GM21825 (cell line): ENCODE results near the gene PDE9A.

Experiments used
- ATAC-seq: cut with Tn5 transposase; IDR thresholded peaks from one replicate; pipeline ENCODE4 v1.9.1; 2021; ENCODE audit warnings: mild to moderate bottlenecking, moderate library complexity; ENCODE audit not compliant: unreplicated experiment

Gene PDE9A

DNA sequence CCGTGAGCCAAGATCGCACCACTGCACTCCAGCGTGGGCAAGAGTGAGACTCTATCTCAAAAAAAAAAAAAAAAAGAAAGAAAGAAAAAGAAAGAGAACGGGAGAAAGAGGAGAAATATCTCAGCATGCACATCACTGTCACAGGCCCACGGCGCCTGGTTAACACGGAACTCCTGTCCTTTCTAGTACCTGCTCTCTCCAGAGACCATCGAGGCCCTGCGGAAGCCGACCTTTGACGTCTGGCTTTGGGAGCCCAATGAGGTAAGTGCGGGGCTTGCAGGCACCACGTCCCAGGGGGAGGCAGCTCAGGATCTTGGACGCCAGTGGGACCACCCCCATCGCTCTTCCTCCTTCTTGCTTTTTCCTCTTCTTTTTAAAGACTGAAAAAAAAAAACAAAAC is 100.4 kb downstream of the PDE9A start:
- no peak for ATAC-seq

DNA sequence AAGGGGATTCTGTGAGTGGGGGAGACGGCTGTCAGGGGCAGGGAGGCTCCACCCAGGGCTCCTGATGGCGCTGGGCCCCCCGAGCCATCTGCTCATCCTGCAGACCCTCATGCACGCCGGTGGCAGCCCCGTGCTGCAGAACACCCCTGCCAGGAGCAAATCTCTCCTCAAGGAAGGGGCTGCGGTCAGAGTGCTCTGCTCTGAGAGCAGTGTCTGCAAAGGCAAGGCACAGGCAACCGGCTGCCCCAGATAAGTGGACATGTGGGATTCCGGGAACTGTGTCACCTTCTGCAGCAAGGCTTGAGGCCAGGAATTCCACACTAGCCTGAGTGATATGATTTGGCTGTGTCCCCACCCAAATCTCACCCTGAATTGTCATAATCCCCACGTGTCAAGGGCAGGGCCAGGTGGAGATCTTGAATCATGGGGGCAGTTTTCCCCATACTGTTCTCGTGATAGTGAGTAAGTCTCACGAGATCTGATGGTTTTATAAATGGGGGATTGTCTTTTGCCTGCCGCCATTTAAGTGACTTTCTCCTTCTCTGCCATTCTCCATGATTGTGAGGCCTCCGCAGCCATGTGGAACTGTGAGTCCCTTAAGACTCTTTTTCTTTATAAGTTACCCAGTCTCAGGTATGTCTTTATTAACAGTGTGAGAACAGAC is 101.0 kb downstream of the PDE9A start:
- ATAC-seq: no peak

DNA sequence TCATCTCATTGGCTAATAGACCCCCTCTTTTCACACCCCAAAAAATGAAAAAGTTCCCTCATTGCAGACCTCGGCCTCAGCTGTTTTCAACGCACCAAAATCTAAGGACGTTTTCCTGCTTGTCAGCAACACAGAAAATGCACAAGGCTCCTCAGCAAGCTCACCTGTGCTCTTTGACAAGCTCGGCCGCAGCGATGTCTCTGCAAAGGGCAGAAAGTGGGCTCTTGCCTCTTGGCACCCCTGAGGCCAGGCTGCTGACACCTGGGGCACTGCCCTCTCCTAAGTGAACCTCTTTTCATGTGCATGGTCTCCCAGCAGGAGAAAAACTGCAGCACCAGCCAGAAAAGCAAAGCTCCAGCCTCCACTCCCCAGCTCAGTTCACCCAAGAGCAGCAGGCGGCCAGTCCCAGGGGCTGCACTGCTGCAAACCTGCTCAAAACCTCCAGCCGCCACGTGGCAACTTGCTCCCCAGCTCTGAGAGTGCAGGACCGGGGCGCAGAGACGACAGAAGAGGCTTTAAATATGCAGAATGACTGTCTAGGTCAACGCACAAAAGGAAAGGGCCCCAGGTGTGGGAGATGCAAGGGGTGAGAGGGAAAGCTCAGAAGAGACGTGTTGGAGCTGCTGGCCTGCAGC is 101.7 kb downstream of the PDE9A start:
- no peak for ATAC-seq

GRCh38 chr21:42755766-42756579 is 102.6 kb downstream of the PDE9A start:
- no peak for ATAC-seq

- no peak for ATAC-seq
Observed at GRCh38 chr21:42756580-42757250, 103.3 kb downstream of the PDE9A start.

GRCh38 chr21:42757422-42757821 is 104.0 kb downstream of the PDE9A start:
- ATAC-seq: no peak

GRCh38 chr21:42757826-42758655 is 104.6 kb downstream of the PDE9A start:
- ATAC-seq: no peak

DNA sequence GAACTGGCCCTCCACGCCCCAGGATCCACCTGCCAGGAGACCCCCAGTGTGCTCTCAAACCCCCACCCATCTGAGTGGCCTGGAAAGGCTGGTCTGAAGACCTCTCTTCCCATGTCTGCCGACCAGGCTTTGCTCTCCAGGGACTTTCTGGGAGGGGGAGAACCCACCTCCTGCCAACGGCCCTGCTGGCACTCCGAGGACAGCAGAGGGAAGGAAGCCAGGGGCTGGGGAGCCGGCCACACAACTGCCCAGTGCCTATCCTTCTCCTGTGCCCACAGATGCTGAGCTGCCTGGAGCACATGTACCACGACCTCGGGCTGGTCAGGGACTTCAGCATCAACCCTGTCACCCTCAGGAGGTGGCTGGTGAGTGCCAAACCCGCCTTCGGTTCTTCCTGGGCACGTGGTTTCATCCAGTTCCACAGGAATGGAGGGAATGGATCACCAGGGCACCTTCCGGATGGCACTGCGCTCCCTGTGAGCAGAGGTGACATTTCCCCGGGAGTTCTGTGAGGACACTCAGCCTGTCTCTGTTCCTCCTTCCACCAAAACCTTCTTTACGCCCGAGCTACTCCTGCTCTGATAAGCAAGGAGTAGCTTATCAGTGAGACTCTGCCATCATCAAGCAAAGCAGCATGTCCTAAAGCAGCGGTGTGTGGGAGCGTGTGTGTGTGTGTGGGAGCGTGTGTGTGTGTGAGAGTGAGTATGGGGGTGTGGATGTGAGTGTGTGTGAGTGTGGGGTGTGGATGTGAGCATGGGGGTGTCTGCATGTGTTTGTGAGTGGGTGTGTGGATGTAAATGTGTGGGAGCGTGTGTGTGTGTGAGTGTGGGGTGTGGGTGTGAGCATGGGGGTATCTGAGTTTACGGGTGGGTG is 105.5 kb downstream of the PDE9A start:
- ATAC-seq: no peak

GRCh38 chr21:42759594-42759927 is 106.1 kb downstream of the PDE9A start:
- no peak for ATAC-seq

- ATAC-seq: no peak
Observed at GRCh38 chr21:42760361-42760950, 107.0 kb downstream of the PDE9A start.

DNA sequence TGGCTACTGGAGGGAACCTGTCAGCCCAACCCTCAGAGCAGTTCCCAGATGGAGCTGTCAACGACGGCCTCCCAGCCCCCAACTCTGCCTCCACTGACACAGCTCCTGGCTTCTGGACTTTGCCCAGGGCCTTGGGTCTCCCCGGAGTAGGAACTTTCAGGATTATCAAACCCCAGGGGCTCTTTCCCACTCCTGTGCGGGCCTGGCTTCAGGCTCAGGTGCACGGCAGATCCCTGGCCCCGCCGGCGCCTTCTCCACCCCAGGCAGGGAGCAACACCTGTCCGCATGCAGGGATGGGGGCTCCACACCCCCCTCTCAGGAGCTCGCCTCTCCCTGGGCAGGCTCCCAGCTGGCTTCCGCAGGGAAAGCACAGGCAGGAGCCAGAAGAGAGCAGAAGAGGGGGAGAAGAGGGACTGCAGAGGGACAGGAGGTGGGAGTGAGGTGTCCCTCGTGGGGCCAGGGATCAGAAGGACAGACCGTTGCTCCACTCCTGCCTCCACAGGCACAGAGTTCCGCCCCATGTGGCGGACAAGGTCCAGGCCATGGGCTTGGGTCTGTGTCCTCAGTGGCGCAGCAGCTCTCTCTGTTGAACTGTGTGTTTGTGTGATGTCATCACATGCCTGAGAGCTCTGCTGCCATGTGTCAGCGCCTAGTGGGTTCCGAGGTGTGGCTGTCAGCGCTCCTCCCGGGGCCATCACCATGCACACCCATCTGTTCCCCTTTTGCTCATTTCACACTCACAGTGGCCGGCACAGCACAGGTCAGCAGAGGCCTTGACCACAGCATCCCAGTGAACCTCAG is 107.7 kb downstream of the PDE9A start:
- no peak for ATAC-seq

DNA sequence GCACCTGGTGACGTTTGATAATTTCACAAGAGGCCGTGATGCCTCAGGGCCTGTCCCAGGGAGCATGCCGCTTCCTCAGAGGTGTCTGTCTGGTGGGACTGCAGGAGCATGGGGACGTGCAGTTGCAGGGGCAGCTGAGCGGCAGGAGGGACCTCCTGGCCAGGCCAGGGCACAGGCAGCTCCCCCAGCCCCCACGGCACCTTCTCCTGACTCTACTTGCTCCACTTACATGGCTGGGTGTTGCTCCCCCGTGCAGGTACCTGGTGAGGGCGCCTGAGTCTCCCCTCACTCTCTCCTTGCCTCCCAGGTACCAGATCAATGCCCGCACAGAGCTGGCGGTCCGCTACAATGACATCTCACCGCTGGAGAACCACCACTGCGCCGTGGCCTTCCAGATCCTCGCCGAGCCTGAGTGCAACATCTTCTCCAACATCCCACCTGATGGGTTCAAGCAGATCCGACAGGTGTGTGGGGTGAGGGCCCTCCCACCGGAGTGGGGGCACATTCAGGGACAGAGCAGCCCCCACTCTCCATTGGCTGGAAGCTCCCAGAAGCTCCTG is 108.4 kb downstream of the PDE9A start:
- ATAC-seq: no peak

DNA sequence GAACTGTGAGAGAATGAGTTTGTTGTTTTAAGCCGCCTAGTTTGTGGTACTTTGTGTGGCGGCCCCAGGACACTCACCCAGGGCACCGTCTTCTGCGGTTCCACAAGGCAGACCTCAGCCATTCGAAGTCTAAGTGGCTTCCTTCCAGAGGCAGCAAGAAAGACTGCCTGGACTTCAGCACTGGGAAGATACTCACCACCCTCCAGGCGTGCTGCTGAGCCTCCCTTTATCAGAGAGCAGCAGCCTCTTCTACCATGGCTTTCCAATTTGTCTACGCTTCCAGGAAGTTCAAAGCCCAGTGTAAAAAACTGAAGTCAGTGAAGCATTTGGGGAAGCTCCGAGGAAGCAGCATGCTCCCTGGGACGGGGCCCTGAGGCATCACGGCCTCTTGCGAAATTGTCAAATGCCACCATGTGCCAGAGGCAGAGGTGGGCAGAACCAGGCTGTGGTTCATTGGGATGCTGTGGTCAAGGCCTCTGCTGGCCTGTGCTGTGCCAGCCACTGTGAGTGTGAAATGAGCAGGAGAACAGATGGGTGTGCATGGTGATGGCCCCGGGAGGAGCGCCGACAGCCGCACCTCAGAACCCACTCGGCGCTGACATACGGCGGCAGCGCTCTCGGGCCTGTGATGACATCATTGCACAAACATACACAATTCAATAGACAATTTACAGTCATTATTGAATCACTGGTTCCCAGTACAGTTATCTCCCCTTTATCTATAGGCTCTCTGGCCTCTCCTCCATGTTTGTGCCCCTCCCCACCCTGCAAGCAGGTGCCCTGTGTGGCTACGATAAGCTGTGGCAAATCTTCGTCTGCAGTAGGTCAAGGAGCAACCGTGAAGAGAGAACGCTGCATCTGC is 110.4 kb downstream of the PDE9A start:
- ATAC-seq: no peak

- ATAC-seq: no peak
Observed at GRCh38 chr21:42764443-42764760, 111.0 kb downstream of the PDE9A start.

- ATAC-seq: no peak
Observed at GRCh38 chr21:42764883-42765282, 111.5 kb downstream of the PDE9A start.

DNA sequence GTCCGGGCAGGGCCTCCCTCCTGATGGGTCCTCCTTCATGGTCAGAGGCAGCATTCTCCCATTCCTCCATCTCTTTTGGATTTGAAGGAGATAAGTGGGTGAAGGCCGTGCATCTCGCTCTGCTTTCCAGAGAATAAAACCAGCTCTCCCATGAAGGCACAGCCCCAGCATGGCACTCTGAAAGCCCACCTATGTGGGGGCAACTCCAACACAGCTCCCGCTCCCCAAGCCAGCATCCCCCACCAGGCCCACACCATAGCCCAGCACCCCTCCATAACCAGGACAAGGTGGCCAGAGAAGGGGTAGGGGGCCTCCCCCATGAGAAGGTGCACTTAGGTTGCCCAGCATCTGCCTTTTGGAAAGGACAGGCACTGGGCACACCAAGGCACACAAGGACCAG is 112.2 kb downstream of the PDE9A start:
- no peak for ATAC-seq

DNA sequence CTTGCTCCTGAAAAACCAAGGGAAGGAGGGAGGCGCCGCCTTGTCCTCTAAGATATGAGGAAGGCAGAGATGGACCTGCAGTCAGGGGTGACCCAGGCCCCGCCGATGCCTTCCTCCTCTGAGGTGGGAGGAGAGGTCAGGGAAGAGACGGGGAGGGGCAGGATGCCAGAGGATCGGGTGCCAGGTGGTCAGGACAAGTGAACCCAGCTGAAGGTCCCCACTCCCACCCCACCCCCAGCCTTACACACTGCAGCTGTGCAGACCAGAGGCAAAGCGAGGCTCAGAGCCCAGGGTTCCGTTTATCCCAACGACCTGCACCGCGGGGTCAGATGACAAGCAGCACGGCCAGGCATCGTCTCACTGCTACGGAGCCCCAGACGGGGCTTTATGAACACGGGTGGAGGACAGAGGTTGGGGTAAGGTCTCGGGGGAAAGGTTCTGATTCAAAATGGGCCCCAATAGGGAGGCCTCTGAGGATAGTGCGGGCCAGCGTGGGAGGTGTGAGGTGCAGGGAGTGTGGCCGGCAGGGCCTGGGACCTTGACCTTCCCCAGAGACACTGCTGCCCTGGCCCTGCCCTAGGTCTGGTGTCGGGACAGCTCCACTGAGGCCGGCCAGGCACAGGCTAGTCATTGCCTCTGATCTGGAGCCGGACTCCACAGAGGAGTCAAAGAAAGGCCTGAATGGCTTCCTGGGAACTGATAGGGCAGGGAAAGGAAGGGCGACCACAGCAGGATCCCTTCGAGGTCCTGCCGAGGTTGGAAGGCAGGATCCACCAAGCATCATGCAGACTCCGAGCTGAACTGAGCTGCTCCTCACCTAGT is 113.5 kb downstream of the PDE9A start:
- no peak for ATAC-seq
